HepG2 (cell line): ENCODE results near the gene CDS1. TPM values are rescaled to one million over a fixed set of nuclear protein-coding genes. Genes with fewer than 3 reads are reported as not detected.

Source experiments
- ATAC-seq: fragments of 200-7000 bp; cut with Tn5 transposase; 3 replicates; pipeline ENCODE4 v1.9.1; 2020; ENCODE audit warnings: mild to moderate bottlenecking, moderate library complexity
- BruUV-seq: library from RNA; stranded (reverse); fragments of 400-500 nt; replicated peaks from 2 replicates; lab custom pipeline; 2021; lab: Mats Ljungman, UMichigan
- CTCF ChIA-PET: fragments of 300-600 bp; formaldehyde crosslinking; extraction: SDS; loops from one replicate; lab custom pipeline; 2021; ENCODE audit warnings: low total read pairs, inconsistent platforms, low intra/inter-chr PET ratio; lab: Yijun Ruan, JAX
- POLR2A ChIA-PET: fragments of 350-600 bp; sonication (Branson Sonifier 250); formaldehyde crosslinking; loops from one replicate; lab custom pipeline; 2020; ENCODE audit warnings: antibody characterized with exemption, inconsistent platforms; lab: Yijun Ruan, JAX
- DNase-seq: peaks from one replicate; pipeline ENCODE4 v3.0.0-alpha.2; 2015; ENCODE audit warnings: low spot score
- FAIRE-seq: peaks from 3 replicates; lab custom pipeline; 2011; peaks lifted over from hg19 to GRCh38; lab: Jason Lieb, UNC
- H2AFZ ChIP-seq: one replicate; pipeline ENCODE4 v1.6.1; 2011; ENCODE audit warnings: low read length, inconsistent platforms
- H3K27ac ChIP-seq: fragments of 300-600 bp; 3 replicates; pipeline ENCODE4 v1.8.0; 2011; ENCODE audit warnings: mixed run types, mild to moderate bottlenecking, mixed read lengths, low read length, inconsistent platforms; ENCODE audit not compliant: insufficient read depth; ENCODE audit errors: extremely low read length
- H3K27me3 ChIP-seq, 2 experiments: fragments of 200-600 bp in 1 of 2; 2 replicates in 1 of 2; 3 replicates in 1 of 2; pipeline versions ENCODE4 v1.6.0 to v1.8.0; 2011; ENCODE audit warnings: low read length in 2 of 2, mild to moderate bottlenecking in 2 of 2, moderate library complexity in 2 of 2, inconsistent platforms in 1 of 2; ENCODE audit not compliant: insufficient read depth in 2 of 2, control insufficient read depth in 1 of 2
- H3K36me3 ChIP-seq, 2 experiments: fragments of 200-600 bp in 1 of 2; replicated peaks in 1 of 2; 2 replicates in 1 of 2; 3 replicates in 1 of 2; pipeline versions ENCODE4 v1.5.1 to v1.8.0; 2011; ENCODE audit warnings: low read length in 2 of 2, inconsistent platforms in 1 of 2; ENCODE audit not compliant: insufficient read depth in 2 of 2, control insufficient read depth in 1 of 2
- H3K4me1 ChIP-seq: 2 replicates; pipeline ENCODE4 v1.5.1; 2012; ENCODE audit warnings: low read length, inconsistent platforms; ENCODE audit not compliant: insufficient read depth
- H3K4me2 ChIP-seq: 2 replicates; pipeline ENCODE4 v1.6.0; 2011; ENCODE audit warnings: low read depth, low read length, inconsistent platforms
- H3K4me3 ChIP-seq, 3 experiments: fragments of 200-600 bp in 1 of 3; sonication (generic), shearing (Covaris generic) in 1 of 3; replicated peaks in 1 of 3; 2 replicates each; pipeline ENCODE4 v1.5.1; 2011 to 2016; ENCODE audit warnings: low read length in 3 of 3, inconsistent platforms in 2 of 3, low read depth in 2 of 3, mild to moderate bottlenecking in 2 of 3, control low read depth in 1 of 3, mixed read lengths in 1 of 3; ENCODE audit not compliant: insufficient read depth in 1 of 3
- H3K79me2 ChIP-seq: one replicate; pipeline ENCODE4 v1.6.1; 2011; ENCODE audit warnings: low read length, inconsistent platforms; ENCODE audit not compliant: insufficient read depth
- H3K9ac ChIP-seq: 2 replicates; pipeline ENCODE4 v1.6.0; 2011; ENCODE audit warnings: mild to moderate bottlenecking, low read depth, low read length, inconsistent platforms; ENCODE audit not compliant: insufficient read depth
- H3K9me3 ChIP-seq: 2 replicates; pipeline ENCODE4 v1.5.1; 2012; ENCODE audit warnings: mild to moderate bottlenecking, low read length
- H4K20me1 ChIP-seq: 2 replicates; pipeline ENCODE4 v1.6.0; 2011; ENCODE audit warnings: inconsistent platforms, mild to moderate bottlenecking, low read length, moderate library complexity; ENCODE audit not compliant: insufficient read depth
- ARNTL ChIP-seq: sonication (generic); formaldehyde crosslinking; IDR thresholded peaks from 2 replicates; pipeline ENCODE4 v1.4.0; 2020; ENCODE audit warnings: mild to moderate bottlenecking, missing genetic modification reagents
- BRD4 ChIP-seq: sonication (generic); formaldehyde crosslinking; IDR thresholded peaks from 2 replicates; pipeline ENCODE4 v1.4.0; 2020; ENCODE audit warnings: missing genetic modification reagents
- DZIP1 ChIP-seq: sonication (generic); formaldehyde crosslinking; IDR thresholded peaks from 2 replicates; pipeline ENCODE4 v1.5.0; 2020; ENCODE audit warnings: mild to moderate bottlenecking, missing genetic modification reagents
- FIP1L1 ChIP-seq: fragments of 200-400 bp; formaldehyde crosslinking; IDR thresholded peaks from 2 replicates; pipeline ENCODE4 v1.6.1; 2018; ENCODE audit warnings: low read depth, mild to moderate bottlenecking, low read length, moderate library complexity, borderline replicate concordance; ENCODE audit not compliant: insufficient read depth
- IRF2 ChIP-seq: IDR thresholded peaks from 2 replicates; pipeline ENCODE4 v1.6.1; 2018; ENCODE audit warnings: missing genetic modification reagents, missing compliant biosample characterization
- MXD4 ChIP-seq: IDR thresholded peaks from 2 replicates; pipeline ENCODE4 v1.6.1; 2016; ENCODE audit warnings: mild to moderate bottlenecking, missing biosample characterization, missing genetic modification reagents
- NFKBIZ ChIP-seq: IDR thresholded peaks from 2 replicates; pipeline ENCODE4 v1.6.1; 2018; ENCODE audit warnings: missing genetic modification reagents, missing compliant biosample characterization
- REL ChIP-seq: sonication (generic); formaldehyde crosslinking; conservative IDR thresholded peaks from 2 replicates; pipeline ENCODE4 v1.8.0; 2022; ENCODE audit warnings: mild to moderate bottlenecking, missing genetic modification reagents, moderate library complexity
- RELA ChIP-seq: sonication (generic); formaldehyde crosslinking; IDR thresholded peaks from 2 replicates; pipeline ENCODE4 v1.4.0; 2020; ENCODE audit warnings: missing genetic modification reagents
- TIGD3 ChIP-seq: sonication (generic); formaldehyde crosslinking; IDR thresholded peaks from 2 replicates; pipeline ENCODE4 v1.5.1; 2020; ENCODE audit warnings: mild to moderate bottlenecking, missing genetic modification reagents, borderline replicate concordance
- XRCC5 ChIP-seq: fragments of 200-400 bp; formaldehyde crosslinking; optimal IDR thresholded peaks from 2 replicates; pipeline ENCODE3; 2017; ENCODE audit warnings: mild to moderate bottlenecking, low read length
- ZBTB34 ChIP-seq: sonication (generic); formaldehyde crosslinking; IDR thresholded peaks from 2 replicates; pipeline ENCODE4 v1.8.0; 2022; ENCODE audit warnings: mild to moderate bottlenecking, missing genetic modification reagents
- ZFP36L1 ChIP-seq: sonication (generic); formaldehyde crosslinking; IDR thresholded peaks from 2 replicates; pipeline ENCODE4 v1.8.0; 2022; ENCODE audit warnings: mild to moderate bottlenecking, missing genetic modification reagents, moderate library complexity
- ZNF136 ChIP-seq: sonication (generic); formaldehyde crosslinking; IDR thresholded peaks from 2 replicates; pipeline ENCODE4 v1.8.1; 2022; ENCODE audit warnings: low read depth, mild to moderate bottlenecking, moderate library complexity, missing genetic modification reagents
- ZNF138 ChIP-seq: sonication (generic); formaldehyde crosslinking; IDR thresholded peaks from 2 replicates; pipeline ENCODE4 v1.5.0; 2020; ENCODE audit warnings: mild to moderate bottlenecking, low read depth, missing genetic modification reagents
- ZNF230 ChIP-seq: sonication (generic); formaldehyde crosslinking; IDR thresholded peaks from 2 replicates; pipeline ENCODE4 v1.4.0; 2020; ENCODE audit warnings: mild to moderate bottlenecking, missing genetic modification reagents
- ZNF552 ChIP-seq: sonication (generic); formaldehyde crosslinking; IDR thresholded peaks from 2 replicates; pipeline ENCODE4 v1.9.0; 2022; ENCODE audit warnings: missing genetic modification reagents, mild to moderate bottlenecking, borderline replicate concordance
- ZSCAN20 ChIP-seq: sonication (generic); formaldehyde crosslinking; IDR thresholded peaks from 2 replicates; pipeline ENCODE4 v1.4.0; 2020; ENCODE audit warnings: missing genetic modification reagents, mild to moderate bottlenecking, borderline replicate concordance
- WGBS: methylation state at CpG from one replicate; pipeline ENCODE4 v1.1.6; 2017; ENCODE audit warnings: low lambda C conversion rate; 5-methylcytosine and 5-hydroxymethylcytosine counted together
- in situ Hi-C: cut with HindIII; loops from 2 replicates; pipeline ENCODE4 v1.10.0; 2017; ENCODE audit warnings: low pct_unique_long_range_greater_than_20kb; ENCODE audit not compliant: extremely low pct_ligation_motif_present
- intact Hi-C: fragments of 100-400 bp; cut with micrococcal nuclease; formaldehyde crosslinking; loops from one replicate; pipeline ENCODE4 v1.10.0; 2022; ENCODE audit not compliant: unreplicated experiment
- polyA plus RNA-seq, 8 experiments: library from polyadenylated mRNA; depleted of rRNA in 3 of 8; stranded (reverse) in 7 of 8; unstranded in 1 of 8; fragments of >200 nt; fragmentation: Illumina TruSeq in 4 of 8; extraction: Trizol in 4 of 8; gene quantifications; 2 replicates each; pipeline versions ENCODE4 v1.2.1 to v1.2.3, GENCODE V29; 2011 to 2016; ENCODE audit warnings: low read depth in 4 of 8, missing spikeins in 1 of 8, mixed read lengths in 1 of 8; ENCODE audit not compliant: insufficient read depth in 1 of 8
- total RNA-seq, 5 experiments: library from RNA; depleted of rRNA; stranded (reverse); fragments of >200 nt; fragmentation: Illumina TruSeq; extraction: Trizol; gene quantifications; 2 replicates each; pipeline ENCODE4 v1.2.3, GENCODE V29; 2016; ENCODE audit warnings: low read depth in 1 of 5

CDS1 gene
- total and polyA plus RNA-seq, 2 of the 13 experiments (the other 11 are each of a cell fraction or from before 2014, with no cell fraction given), result 2.1 to 3.2 TPM

- TF ChIP-seq ZBTB34 (CRISPR knock-in tag), result no peak
- TF ChIP-seq MXD4 (CRISPR knock-in tag), result no peak
- TF ChIP-seq ZNF552, result no peak
- no peak for TF ChIP-seq ZFP36L1
Observed at GRCh38 chr4:84585251-84585650, 2.3 kb downstream of the CDS1 start (continued).

- no peak overlapping the region for H3K4me2 ChIP-seq
- H3K4me3 ChIP-seq, result no peak overlapping the region
- no peak overlapping the region for H3K27ac ChIP-seq
- H2AFZ ChIP-seq, result no peak overlapping the region
- BruUV-seq, result no TSS peak
- intact Hi-C loops (no loop called here), in situ Hi-C loops (no loop called here)
- TF ChIP-seq REL (CRISPR knock-in tag), result no peak
- TF ChIP-seq DZIP1 (CRISPR knock-in tag), result no peak
- no peak for TF ChIP-seq IRF2 (CRISPR knock-in tag)
- no peak for TF ChIP-seq BRD4 (CRISPR knock-in tag)
- no peak for TF ChIP-seq RELA (CRISPR knock-in tag)
- no peak for TF ChIP-seq TIGD3 (CRISPR knock-in tag)
- TF ChIP-seq NFKBIZ (CRISPR knock-in tag), result no peak
- TF ChIP-seq ZSCAN20, result no peak
- TF ChIP-seq ZNF136, result no peak
- no peak for TF ChIP-seq ARNTL (CRISPR knock-in tag)
- TF ChIP-seq ZNF138, result no peak
- no peak for TF ChIP-seq XRCC5
- no peak for TF ChIP-seq FIP1L1
- no peak for TF ChIP-seq ZNF230
- CTCF ChIA-PET, result no interaction called here
- H3K9ac ChIP-seq, result no peak overlapping the region
- H3K4me1 ChIP-seq, result no peaks in the 10 kb centered on the region
- 54% methylated on average over 2 of the region's 2 CpGs for WGBS
- H3K9me3 ChIP-seq, result no peaks in the 10 kb centered on the region
- no peaks in the 10 kb centered on the region; a peak in 1 of 5 replicates for H3K27me3 ChIP-seq
- no peaks in the 10 kb centered on the region for H3K36me3 ChIP-seq
- ATAC-seq (no peak), DNase-seq (no peak), FAIRE-seq (no peak)
- H3K79me2 ChIP-seq, result no peaks in the 10 kb centered on the region
- POLR2A ChIA-PET, result no interaction called here
- H4K20me1 ChIP-seq, result no peaks in the 10 kb centered on the region
Observed at GRCh38 chr4:84594724-84595123, 11.8 kb downstream of the CDS1 start.
